GM19023 (cell line): ENCODE measurements around the gene KRT17.
"Not testable (repeated sequence)": the region's sequence is repeated elsewhere in the genome, so short reads cannot be mapped to it uniquely, and the experiment has no call there.

Experiments used
- ATAC-seq: cut with Tn5 transposase; IDR thresholded peaks from one replicate; pipeline ENCODE4 v1.9.1; 2021; ENCODE audit warnings: mild to moderate bottlenecking, moderate library complexity; ENCODE audit not compliant: unreplicated experiment

Gene KRT17

DNA sequence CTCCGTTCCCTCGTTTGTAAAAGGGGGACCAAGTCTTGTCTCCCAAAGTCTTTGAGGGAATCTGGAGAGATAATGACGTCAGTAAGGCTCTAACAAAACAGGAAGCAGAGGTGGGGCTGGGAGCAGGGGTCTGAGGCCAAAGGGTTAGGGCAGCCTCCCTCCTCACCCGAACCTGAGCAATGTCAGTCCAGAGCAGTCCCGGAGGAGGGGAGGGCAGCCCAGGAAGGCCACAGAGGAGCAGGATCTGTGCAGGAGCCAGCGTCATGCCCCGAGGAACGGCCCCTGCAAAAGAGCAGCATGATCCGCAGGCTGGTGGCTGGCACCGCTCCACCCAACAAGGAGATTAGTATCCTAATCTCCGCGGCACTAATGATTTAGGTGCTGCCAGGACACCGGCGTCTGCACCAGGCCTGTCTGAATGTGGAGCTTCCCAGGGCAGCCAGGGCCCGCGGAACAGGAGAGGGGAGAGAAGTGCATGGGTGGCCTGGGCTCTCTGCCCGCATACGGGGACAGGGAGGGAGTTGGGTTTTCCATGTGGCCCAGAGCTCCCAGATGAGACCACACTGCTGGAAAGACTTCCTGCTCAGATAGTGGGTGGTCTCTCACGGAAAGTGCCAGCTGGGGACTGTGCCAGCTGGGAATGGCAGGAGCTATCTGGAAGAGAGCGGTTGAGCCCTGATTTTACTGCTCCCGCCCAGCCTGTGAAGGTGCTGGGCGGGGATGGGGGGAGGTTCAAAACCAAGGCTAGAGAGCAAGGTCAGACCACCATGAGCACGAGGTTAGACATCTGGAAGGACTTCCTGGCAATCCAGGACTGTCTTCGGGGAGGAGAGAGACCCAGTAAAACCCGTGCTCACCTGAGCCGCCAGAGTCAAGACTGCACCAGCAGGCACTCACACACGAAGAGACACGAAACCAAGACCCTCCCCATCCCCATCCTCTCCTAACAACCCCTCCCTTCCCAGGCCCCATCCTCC, 11.0 kb upstream of the KRT17 start:
- no peak for ATAC-seq

GRCh38 chr17:41634639-41635038, 10.3 kb upstream of the KRT17 start:
- ATAC-seq = no peak

- no peak for ATAC-seq
Observed at GRCh38 chr17:41633556-41634199, 9.3 kb upstream of the KRT17 start.

GRCh38 chr17:41632482-41633105, 8.2 kb upstream of the KRT17 start:
- ATAC-seq = no peak

DNA sequence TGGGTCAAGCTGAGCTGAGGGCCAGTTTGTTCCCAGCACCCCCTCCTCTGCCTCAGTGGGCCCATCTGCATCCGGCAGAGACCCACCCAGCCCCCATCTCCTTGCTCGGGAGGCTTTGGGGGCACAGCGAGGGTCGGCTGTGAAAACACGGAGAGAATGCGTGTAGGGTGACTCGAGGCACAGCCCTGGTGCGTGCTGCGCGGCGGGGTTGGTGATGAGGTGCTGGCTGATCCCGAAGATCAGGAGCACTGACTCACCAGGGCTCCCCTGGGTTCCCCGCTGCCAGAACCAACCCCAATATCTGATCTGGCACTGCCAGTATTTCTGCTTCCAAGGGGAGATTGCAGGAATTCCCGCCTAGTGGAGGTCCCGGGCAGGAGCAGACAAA, 7.5 kb upstream of the KRT17 start:
- no peak for ATAC-seq

DNA sequence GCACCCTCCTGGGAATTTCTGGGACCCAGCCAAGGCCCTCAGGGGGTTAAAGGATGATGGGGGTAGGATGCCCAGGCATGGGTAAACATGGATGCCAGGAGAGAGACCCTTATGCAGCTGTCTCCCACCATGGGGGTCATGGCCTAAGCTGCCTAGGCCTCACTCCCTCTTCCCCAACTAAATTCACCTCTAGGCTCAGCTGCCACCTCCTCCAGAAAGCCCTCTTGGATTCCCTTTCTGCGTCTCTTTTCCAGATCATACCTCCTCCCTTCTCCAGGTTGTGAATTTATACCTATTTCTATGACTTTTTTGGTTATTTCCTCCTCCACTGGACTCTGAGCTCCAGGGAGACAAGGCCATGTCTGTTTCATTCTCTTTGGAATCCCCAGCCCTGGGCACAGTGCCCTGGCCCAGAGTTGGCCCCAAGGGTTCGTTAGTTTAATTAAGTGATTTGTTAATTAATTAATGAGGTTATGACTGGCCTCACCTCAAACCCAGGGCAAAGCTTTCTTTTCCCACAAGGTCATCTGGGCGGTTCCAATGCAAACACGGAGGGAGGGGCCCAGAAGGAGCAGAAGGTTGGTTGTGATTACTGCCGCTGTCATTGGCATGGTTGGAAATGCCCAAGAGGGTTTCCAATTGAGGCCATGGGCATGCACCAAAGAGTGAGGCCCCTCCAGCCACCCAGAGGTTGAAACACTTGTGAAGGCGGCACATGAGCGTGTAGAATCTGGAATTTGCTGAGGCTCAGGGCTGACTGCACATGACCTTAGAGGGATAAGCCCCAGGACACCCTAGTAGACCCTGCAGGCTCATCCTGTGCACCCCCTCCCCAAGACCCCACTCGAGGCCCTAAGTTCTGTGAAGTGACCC, 6.9 kb upstream of the KRT17 start:
- ATAC-seq = no peak

DNA sequence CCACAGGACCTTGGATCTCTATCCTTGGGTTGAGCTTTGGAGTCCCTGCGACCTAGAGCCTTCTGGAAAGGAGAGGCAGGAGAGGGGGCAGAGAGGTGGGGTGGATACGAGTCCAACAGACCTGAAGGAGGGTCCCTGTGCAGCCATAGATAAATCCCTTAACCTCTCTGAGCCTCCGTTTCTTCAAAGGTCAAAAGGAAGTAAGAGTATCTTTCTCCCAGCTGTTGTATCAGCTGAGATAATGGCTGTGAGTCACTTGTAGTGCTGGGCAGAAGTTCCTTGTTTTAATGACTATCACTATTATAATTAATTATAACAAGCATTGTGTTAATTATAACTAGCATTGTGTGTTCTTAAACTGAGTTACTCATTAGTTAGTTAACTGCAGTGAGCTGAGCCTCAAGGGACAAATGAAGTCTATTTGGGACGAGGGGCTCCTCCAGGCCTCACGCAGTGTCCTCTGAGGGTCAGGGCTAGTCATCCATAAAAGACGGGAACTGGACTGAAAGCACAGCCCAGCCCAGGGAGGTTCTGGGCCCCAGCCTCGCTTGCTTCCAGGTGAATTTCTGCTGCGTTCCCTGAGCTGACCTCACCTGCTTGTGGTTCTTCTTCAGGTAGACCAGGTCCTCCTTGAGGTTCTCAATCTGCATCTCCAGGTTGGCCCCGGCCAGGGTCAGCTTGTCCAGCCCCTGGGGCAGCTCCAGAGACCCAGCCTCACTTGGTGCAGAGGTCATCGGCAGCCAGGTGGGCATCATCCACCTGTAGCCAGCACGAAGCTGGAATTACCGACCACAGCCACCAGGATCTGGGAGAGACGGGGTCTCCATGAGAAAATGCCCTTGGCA, 5.7 kb upstream of the KRT17 start:
- no peak for ATAC-seq

GRCh38 chr17:41629316-41629715, 4.9 kb upstream of the KRT17 start:
- ATAC-seq = no peak

DNA sequence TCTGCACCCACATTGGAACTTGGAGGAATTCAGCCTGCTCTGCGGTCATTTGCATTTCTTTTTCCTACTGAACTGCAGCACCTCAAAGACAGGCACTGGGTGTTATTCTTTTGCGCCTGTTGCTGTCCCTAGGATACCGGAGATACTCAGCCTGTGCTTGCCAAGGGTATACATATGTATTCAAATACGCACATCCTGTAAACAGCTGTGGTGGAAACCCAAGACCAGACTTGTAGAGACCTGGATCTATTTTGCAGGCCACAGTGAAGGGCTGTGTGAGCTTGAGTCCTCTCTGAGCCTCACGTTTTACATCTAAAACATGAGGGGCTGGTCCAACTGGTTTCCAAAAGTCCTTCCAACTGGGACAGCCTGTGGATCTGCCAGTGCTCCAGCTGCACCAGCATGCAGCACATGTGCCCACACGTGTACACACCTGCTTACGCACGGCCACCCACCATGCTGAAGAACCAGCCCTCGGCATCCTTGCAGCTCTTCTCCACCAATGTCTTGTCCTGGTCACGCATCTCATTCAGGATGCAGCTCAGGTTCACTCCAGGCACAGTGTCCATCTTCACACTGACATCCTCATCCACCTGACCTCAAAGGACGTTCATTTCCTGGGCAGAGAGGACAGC, 4.4 kb upstream of the KRT17 start:
- ATAC-seq = not testable (repeated sequence)

DNA sequence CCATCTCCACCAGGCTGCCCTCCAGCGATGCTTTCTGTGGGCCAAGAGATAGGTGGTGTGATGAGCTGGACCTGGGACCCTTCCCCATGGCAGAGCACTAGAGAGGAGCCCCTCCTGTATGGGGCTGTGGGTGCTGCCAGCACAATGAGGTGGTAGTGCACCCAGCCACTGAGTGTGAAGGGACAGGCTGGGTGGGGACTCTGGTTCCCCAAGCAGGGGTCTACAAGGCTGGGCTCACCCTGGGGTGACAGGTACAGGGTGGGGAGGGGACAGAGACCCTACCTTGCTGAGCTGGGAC, 3.6 kb upstream of the KRT17 start:
- ATAC-seq = not testable (repeated sequence)

DNA sequence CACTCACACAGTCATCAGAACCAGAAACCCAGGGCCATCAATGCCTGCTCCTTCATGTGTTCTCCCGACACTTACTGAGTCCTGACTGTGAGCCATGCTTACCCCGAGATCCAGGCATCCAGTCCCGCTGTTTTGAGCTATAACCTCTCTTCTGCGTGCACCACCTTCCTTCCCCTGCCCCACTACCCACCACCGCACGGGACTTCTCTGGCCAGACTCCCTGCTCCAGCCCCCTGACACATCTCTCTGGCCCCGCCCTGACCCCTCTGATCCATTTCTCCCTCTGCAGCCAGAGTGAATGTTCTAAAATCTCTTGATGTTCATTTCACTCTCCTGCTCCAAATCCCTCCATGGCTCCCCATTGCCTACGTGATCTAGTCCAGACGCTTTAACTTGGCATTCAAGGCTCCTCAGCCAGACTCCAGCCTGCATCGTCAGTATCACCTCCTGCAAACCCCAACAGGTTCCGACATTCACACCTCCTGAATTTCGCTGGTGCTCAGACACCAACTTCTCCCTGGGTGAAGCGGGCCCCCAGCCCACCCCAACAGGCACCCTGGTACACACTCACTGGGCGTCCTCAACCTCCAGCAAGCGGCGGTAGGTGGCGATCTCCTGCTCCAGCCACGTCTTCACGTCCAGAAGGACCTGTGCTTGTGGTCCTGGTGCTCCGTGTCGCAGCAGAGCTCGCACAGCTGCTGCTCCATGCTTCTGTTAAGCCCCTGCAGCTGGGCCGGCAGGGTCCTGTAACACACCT, 3.1 kb upstream of the KRT17 start:
- ATAC-seq = no peak

- ATAC-seq = not testable (repeated sequence)
Observed at GRCh38 chr17:41626914-41627295, 2.5 kb upstream of the KRT17 start.

- not testable (repeated sequence) for ATAC-seq
Observed at GRCh38 chr17:41626028-41626913, 1.9 kb upstream of the KRT17 start.

DNA sequence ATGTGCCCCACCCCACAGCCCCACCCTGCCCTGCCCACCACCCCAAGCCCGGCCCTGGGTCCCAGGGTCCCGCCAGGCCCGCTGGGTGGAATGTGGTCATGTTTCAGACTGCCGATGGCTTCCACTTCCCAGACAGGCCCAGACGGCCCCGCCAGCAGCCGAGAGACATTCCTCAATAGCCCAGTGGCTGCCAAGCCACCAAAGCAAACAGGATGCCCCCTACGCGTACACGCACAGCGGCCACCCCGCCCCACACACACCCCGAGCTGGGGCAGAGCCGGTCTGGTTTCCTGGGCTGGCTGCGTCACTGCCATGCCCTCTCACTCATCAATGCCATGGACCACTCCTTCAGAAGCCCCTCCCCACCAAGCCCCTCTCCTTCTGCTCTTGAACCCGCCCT, 1.2 kb upstream of the KRT17 start:
- no peak for ATAC-seq

DNA sequence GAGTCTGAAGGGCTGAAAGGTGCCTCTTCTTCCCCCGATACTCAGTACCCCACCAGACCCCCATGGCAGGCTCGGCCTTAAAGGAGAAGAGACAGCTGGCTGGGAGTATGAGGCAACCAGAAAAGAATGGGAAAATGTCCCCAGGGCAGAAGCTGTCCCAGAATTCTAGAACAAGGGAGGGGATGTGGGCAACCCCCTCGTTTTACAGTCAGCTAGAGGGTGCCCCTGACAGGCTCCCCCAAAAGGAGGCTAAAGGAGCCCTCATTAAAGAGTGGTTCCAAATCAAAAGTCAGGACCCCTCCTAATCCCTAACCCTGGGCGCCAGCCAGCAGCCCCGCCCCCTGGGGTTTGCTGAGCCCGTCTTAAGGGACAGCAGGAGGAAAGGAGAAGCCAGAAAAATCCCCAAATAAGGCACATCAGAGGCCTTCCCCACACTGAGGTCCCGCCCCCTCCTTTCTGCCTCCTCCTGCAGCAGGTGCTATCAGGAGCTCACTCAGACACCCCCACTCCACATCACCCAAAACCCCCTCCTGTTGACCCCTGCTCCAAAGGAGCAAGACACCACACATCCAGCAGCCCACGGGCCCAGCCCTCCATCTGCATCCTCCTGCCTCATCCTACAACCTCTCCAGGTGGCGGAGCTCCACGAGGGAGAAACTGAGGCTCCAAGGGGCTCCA, 1.1 kb downstream of the KRT17 start:
- ATAC-seq = not testable (repeated sequence)

- ATAC-seq = not testable (repeated sequence)
Observed at GRCh38 chr17:41622340-41623183, 1.8 kb downstream of the KRT17 start.
